Hepatocyte (in vitro differentiated cells): Measurements from ENCODE around the gene SLC5A3.

Experiments used
- EZH2 ChIP-seq: fragments of 200-600 bp; sonication (generic); IDR thresholded peaks from 2 replicates; pipeline ENCODE4 v1.6.1; 2016; ENCODE audit warnings: antibody characterized with exemption, mild to moderate bottlenecking, borderline replicate concordance
- EZH2phosphoT487 ChIP-seq: fragments of 200-600 bp; sonication (generic); IDR thresholded peaks from one replicate; pipeline ENCODE4 v1.6.1; 2018; ENCODE audit warnings: antibody characterized with exemption, mild to moderate bottlenecking, low read depth, moderate library complexity; ENCODE audit not compliant: unreplicated experiment, severe bottlenecking
- TF ChIP-seq, protein P1 (sequence below): fragments of 200-600 bp; sonication (generic); IDR thresholded peaks from 2 replicates; pipeline ENCODE4 v1.5.1; 2016; ENCODE audit warnings: antibody characterized with exemption, mild to moderate bottlenecking; ENCODE audit not compliant: poor library complexity

DNA sequence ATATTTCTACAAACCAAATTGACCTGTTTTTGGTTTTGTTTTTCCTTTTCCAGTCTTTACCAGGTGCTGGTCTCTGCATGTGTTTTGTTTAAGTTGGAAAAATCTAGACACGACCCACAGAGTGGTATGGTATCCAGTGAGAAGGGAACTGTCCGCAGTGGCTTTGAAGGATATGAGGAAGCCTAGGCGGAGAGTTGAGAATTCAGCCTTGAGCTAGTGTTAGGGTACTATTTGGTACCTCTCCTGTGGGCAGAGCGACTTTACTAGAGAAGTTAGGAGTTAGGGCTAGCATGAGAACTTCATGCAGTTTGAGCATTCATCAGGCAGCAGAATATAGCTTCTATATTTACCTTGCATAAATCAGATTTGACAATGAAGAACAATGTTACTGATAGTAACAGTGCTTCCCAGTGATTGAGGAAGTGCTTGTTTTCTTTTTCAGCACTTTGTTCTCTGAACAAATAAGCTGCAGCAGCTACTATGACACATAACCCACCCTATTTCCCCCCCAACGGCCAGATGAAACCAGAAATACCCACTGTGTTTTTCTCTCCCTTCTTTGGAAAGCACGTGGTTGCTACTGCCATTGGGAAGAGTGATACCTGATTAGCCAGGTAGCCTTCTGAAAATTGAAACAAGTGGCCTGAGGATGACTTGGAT is 19.0 kb downstream of the SLC5A3 start:
- TF ChIP-seq, protein P1, sequence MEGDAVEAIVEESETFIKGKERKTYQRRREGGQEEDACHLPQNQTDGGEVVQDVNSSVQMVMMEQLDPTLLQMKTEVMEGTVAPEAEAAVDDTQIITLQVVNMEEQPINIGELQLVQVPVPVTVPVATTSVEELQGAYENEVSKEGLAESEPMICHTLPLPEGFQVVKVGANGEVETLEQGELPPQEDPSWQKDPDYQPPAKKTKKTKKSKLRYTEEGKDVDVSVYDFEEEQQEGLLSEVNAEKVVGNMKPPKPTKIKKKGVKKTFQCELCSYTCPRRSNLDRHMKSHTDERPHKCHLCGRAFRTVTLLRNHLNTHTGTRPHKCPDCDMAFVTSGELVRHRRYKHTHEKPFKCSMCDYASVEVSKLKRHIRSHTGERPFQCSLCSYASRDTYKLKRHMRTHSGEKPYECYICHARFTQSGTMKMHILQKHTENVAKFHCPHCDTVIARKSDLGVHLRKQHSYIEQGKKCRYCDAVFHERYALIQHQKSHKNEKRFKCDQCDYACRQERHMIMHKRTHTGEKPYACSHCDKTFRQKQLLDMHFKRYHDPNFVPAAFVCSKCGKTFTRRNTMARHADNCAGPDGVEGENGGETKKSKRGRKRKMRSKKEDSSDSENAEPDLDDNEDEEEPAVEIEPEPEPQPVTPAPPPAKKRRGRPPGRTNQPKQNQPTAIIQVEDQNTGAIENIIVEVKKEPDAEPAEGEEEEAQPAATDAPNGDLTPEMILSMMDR: no peak
- no peak for TF ChIP-seq EZH2
- TF ChIP-seq EZH2phosphoT487: no peak
